Glomerular endothelial cell (primary cell): ENCODE measurements around the gene GLTP. TPM values are rescaled to one million over a fixed set of nuclear protein-coding genes. Genes with fewer than 3 reads are reported as not detected.
"Not testable (repeated sequence)": the region's sequence is repeated elsewhere in the genome, so short reads cannot be mapped to it uniquely, and the experiment has no call there.

Experiments used
- DNase-seq: peaks from one replicate; pipeline ENCODE4 v3.0.0-alpha.2; 2011; ENCODE audit warnings: low read depth, low spot score; ENCODE audit errors: extremely low read depth
- total RNA-seq: library from RNA; depleted of rRNA; stranded (reverse); fragments of >200 nt; gene quantifications from 2 replicates; pipeline ENCODE4 v1.2.3, GENCODE V29; 2015

The GLTP gene
- total RNA-seq, 1 donor from 2014 or later: 56.5 TPM

DNA sequence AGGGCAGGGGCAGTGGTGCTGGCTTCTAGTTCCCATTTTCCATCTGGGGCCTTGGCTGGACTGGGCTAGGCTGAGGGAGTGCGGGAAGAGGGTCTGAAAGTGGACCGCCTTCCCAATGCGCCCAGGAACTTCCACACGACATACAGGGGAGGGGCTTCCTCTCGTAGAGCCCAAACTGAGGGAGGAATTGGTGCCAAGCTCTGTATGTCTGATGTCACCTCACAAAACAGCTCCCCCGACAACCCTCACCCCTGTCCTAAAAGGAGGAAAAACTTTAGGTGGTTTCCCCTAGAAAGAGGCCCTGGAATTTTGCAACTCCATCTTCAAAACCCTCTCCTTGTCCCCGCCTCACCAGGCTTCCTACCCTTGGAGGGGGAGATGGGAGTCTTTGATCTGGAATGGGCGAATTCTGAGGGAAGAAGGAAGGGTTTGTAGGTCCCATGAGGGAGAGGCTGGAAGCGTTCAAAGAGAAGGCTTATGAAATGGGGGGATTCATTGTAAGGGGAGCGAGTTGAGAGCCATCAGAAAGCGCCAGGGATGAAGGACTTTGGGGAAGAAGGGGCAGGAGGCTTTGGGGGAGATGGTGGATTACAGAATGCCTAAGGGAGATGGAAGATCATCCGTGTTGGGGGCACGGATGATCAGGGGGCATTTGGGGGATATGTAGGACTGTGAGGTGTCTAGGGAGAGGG is 844 bp downstream of the GLTP start:
- no peak for DNase-seq

DNA sequence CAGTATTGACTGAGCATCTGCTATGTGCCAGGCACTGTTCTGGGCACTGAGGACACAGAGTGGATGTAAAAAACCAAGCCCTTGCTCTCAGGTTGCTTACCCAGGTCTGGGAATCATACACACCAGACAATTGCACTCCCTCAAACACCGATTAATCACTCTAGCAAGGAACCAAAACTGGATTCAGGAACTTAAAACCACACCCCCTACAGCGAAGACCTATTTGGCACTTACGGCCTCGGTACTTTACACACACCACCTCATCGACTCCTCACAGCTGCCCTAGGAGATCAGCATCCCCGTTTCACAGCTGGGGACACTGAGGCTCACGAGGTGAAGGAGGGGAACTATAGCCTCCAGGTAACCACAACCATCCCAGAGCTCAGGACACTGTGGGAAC is 1.6 kb downstream of the GLTP start:
- DNase-seq: no peak

DNA sequence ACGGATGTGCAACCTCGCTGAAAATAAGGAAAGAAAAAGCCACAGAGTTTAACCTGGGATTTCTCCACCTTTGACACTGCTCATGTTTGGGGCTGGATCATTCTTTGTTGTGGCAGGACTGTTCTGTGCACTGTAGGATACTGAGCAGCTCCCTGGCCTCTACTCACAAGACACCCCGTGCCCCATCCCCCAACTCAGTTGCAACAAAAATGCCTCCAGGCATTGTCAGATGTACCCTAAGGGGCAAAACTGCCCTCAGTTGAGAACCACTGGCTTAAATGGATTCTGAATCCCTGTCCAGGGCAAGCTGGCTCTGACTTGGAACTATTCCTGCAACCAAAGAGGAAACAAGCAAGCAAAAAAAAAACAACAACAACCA is 2.1 kb downstream of the GLTP start:
- no peak for DNase-seq

DNA sequence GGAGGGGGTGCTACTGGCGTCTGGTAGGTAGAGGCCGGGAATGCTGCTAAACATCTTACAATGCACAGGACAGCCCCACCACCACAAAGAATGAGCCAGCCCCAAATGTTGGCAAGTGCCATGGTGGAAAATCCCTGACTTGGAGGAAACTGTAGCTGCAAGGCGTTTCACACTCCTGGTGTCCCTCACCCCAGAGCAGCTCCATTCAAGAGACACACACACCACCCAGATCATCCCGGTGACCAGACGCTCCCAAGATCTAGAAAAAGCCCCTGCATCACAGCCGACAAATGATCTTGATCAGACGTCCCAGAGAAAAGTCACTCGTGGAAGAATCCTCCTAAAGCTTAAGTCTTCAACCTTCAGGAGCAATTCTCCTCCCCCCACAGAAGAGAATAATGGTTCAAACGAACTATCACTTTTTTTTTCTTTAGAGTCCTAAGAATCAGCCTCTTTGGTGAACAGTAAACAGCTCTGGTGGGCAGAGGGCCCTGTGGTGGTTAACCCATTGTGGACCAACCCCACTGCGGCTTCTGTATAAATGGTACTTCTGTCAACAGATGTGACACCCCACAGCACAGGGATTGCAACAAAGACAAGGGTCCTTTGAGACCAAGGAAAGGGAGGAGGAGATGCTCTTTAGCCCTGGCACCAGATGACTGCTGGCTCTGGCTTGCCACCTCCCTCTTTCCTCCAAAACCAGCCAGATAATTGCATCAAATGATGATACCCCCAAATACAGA is 2.7 kb downstream of the GLTP start:
- no peak for DNase-seq

DNA sequence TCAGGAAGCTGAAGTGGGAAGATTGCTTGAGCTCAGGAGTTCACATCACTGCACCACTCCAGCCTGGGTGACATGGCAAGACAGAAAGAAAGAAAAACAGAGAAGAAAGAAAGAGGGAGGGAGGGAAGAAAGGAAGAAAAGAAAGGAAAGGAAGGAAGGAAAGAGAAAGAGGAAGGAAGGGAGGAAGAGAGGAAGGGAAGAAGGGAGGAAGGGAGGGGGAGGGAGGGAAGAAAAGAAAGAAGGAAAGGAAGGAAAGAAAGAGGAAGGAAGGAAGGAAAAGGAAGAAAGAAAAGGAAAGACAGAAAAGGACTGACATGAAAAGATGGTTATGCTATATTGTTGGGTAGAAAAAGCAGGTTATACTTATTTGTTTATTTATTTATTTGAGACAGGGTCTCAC is 3.9 kb downstream of the GLTP start:
- no peak for DNase-seq

DNA sequence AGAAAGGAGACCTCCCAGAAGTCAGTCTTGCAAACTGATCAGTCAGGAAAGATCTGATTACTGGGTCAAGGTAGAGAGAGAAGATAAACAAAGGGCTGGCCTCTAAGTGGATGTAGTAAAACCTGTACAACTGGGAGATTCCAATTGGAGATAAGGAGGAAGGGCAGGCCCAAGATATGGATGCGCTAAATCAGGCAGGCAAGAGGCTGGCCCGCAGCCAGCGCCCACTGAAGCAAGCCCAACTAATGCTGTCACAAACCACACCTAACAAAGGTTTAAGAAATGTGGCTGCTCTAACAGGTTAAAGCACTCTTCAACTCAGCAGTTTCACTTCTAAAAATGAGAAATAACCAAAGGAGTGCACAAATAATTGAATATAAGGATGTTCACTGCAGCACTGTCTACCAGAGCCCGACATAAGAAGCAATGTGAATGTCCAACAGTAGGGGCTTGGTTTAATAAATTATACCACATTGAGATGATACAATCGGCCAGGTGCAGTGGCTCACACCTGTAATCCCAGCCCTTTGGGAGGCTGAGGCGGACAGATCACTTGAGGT is 4.7 kb downstream of the GLTP start:
- DNase-seq: no peak

DNA sequence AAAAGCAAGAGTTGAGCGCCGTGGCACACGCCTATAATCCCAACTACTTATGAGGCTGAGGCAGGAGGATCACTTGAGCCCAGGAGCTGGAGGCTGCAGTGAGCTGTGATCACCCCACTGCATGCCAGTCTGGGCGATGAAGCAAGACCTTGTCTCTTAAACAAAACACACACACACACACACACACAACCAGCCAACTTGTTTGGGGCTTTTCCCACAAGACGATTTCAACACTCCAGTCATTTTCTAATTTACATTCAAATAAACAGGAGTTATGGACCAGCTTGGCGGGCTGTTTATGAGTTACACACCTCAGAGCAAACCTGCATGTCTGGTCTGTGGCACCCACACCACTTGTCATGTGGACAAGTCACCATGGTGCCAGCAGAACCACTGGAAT is 6.7 kb downstream of the GLTP start:
- DNase-seq: no peak

DNA sequence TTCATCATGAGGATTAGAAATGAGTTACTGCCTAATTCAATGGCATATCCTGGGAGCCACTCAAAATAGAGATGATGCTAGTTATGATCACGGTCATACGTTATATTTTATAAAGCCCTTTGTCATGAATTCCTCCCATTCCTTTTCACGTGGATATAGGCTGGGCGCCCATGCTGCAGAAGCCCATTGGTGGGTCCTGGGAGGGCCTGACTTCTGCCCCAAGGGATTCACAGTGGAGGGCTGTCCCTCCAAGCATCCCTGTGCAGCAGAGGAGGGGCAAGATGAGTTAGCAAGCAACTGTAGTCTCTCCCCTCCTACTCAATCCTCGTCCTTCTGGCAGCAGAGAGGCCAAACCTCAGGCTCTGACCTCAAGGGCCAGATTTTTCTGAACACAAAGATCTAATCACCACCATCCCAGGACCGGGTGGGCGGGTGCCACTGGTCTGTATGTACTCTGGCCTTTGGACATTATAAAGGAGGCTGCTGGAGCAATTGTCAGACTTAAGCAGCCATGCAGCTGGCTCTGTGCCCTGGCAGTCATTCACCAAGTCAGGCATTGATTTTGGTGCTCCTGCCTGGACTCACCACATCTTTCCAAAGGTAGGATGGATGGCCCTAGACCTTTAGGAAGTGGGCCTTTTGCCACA is 8.6 kb downstream of the GLTP start:
- DNase-seq: no peak

DNA sequence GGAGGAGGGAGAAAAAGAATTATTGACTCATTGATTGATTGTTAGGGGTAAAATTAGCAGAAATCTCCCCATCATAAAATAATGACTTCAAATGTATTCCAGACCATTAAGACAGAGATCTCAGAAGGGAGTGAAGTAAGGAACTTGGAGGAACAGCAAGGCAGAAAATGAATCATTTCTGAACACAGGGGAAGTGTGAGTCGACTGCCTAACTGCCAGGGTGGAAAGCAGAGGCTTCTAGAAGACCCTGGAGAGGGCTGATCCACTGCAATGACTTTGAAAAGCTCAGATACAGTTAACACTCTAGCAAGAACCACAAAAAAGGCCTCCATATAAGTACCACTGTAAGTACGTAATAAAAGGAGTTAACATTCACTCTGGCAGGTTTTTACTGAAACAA is 9.7 kb downstream of the GLTP start:
- no peak for DNase-seq

DNA sequence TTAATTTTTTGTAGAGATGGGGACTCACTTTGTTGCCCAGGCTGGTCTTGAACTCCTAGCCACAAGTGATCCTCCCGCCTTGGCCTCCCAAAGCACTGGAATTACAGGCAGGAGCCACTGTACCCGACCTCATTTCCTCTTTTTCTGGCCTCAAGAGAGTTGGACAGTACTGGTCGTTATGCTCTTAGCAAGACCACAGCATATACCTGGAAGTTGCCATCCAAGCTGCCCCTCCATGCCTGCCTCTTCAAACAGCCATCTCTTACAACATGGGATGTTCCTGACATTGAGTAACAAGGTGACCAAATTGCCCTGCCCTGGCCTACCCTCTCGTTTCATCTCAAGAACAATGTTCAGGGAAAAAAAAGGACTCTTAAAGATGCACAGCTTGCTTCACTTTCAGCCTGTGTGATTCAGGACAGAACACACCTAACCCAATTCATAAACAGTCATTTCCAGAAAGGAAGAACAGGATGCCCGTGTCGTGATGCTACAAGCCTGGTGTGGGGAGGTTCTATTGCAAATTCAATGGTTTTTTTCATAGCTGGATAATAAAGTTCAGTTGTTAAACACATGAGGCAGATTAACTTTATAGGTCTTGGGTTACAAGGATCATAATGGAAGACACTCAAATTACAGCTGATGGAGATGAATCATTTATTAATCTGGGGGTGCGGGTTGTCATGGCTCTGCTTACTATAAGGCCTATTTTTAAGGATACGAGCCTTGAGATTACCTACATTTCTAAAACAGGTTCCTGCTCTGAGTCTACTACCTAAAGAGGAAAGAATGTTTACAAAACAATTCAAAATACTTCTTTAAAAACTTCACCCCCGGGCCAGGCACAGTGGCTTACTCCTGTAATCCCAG is 11.9 kb downstream of the GLTP start:
- DNase-seq: no peak

DNA sequence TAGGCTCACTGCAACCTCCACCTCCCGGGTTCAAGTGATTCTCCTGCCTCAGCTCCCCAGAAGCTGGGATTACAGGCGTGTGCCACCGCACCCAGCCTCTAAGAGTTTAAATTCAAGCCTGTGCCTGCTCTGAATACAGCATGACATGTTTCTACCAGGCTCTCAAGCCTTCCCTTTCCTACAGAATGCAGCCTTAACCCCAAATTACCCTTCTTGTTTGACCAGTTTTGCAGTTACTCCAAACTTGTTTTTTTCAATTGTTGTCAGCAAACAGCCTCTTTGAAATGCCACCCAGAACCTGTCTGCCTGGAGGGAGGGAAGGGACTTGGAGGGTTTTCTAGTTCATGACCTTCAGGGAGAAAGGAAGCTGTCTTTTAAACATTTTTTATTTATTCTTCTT is 15.4 kb downstream of the GLTP start:
- no peak for DNase-seq

DNA sequence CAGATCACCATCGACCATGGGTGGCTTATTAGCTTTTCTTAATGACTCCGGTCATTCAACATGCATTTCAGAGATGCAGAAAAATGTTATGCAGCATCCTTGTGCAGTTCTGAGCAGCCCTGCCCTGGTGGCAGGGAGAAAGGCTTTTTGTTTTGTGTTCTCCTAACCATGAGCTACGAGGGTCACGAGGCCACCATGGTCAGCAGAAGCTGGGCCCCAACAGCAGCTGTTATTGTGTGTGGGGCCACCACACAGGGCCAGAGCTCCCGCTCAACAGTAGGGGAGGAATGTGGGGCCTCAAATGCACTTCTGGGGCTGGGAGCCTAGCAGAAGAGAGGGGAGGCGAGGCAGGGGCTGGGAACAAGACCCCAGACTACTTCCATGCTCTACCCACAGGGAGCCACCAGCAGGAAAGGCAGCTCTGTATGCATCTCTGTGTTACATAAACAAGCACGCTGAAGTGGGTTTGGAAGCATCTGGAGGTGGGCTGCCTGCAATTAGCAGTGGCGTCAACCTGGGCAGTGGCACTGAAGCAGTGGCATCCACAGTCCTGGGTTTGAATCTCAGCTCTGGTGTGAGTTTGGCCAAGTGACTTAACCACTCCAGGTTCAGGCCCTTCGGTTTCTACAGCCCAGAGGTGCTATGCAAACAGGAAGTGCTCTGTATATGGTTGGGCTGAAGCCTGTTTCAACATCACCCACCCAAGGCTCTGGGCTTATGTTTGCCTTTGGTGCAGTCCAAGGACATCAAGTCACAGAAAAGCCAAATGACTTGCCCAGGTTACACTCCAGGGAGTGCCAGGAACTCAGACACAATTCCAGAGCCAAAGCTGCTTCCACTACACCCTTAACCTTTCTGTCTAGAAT is 16.3 kb downstream of the GLTP start:
- no peak for DNase-seq

DNA sequence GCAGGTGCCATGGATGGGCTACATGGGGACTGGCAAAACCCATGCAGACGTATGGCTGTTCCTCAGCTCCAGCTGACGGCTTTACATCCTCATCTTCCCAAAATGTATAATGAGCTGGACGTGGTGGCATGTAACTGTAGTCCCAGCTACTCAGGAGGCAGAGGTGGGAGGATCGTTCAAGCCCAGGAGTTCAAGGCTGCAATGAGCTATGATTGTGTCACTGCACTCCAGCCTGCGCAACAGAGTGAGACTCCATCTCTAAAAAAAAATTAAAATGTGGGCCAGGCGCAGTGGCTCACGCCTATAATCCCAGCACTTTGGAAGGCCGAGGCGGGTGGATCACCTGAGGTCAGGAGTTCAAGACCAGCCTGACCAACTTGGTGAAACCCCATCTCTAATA is 17.9 kb downstream of the GLTP start:
- not testable (repeated sequence) for DNase-seq

DNA sequence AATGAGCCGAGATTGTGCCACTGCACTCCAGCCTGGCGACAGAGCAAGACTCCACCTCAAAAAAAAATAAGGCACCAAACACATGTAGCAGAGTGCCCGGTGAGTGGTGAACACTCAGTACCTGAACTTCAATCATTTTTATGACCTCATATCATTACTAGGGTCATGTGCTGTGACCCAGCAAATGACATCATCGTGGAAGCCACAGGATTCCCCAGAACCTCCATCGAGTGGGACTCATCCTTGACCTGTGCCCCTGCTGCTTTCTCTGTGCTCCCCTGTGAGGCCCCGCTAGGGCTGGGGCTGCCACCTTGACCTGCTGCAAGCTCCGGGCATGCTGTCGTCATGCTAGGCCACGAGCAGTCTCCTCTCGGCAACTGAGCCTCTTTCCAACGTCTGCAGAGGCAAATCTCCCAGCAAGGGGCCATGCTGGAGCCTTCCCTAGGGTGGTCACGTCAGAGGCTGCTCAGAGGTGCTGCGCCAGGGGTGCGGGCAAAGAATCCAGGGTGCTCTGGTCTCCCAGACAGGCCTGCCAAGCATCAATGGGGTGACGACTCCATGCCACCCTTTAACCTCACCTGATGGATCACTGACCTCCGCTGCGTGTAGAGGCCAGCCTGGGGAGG is 18.5 kb downstream of the GLTP start:
- no peak for DNase-seq

DNA sequence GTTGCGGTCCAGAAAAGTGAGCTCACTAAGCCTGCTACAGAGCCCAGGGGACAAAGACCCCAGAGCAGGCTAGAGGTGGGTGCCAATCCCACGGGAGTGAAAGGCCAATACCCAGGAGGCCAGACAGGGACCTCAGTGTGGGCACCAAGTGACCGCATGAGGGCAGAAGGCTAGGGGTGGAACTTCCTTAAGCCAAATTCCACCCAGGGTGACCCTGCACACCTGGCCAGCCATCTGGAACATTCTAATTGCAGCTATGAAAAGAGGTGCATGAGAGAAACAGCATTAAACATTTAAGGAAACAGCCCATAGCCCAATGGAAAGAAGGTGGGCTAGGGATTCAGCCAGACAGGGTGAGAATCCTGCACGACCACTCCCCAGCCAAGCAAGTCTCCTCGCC is 19.4 kb downstream of the GLTP start:
- DNase-seq: no peak

DNA sequence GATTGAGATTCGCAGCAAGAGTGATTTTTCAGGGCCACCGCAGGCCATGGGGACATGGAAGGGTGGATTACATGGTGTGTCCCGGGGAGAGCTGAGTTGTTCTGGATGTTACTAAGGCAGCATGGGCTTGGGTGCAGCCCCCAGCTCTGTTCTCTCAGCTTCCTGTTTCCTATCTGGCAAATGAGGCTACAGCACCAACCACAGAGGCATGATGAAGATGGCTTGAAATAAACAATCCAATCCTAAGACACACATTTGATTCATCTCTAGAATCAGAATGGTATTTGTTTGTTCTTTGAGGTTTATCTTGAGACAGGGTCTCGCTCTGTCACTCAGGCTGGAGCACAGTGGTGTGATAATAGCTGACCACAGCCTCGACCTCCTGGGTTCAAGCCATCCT is 21.6 kb downstream of the GLTP start:
- no peak for DNase-seq

DNA sequence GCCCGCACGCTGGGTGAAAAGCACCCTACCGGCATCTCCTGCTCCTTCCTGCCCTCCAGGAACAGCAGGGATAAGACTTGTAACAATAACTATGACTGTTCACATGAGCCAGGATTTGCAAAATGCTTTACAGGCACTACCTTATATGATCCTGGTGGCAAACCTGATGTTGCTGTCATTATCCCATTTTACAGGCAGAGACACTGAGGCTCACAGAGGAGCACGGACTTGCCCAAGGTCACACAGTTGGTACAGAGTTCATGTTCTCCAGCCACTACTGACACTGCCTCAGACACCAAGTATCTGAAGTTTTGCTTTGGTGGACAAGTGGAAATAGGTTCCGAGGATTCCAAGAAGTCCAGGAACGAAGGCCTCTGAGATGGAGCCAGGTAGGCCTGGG is 22.6 kb downstream of the GLTP start:
- DNase-seq: no peak

DNA sequence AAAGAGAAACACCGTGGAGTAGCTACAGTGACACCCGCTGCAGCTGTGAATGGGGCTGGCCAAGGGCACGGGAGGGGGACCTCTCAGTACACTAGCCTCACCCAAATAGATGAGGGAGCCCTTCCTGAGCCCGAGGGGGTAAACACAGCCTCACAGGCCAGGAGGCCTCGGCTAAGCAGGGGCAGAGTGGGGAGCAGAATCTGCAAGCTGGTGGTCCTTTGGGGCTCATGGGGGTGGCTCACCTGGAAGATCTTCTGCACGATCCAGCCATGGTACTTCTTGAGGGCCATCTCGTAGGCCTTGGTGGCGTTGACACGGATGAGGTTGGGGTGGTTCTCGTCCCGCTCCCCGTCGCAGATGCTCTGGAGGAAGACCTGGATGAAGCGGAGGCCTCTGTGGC is 25.0 kb downstream of the GLTP start:
- no peak for DNase-seq

DNA sequence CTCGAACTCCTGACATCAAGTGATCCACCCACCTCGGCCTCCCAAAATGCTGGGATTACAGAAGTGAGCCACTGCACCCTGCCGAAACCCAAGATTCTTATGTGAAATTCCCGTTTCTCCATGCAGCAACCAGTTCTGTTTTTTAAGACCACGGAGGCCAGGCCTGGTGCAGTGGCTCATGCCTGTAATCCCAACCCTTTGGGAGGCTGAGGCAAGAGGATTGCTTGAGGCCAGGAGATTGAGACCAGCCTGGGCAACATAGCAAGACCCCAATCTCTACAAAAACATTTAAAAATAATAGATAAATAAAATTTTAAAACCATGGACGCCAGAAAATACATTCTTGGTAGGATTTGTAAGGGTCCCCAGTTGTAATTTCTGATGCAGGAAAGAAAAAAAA is 29.8 kb downstream of the GLTP start:
- DNase-seq: not testable (repeated sequence)
